HEK293 (cell line): ENCODE measurements around the gene CFAP410.

Experiments used
- GFI1B ChIP-seq: fragments of 450-650 bp; formaldehyde crosslinking; IDR thresholded peaks from 2 replicates; pipeline ENCODE4 v1.5.1; 2016; ENCODE audit warnings: missing biosample characterization, missing genetic modification characterization
- RBAK ChIP-seq: fragments of 450-650 bp; formaldehyde crosslinking; IDR thresholded peaks from 2 replicates; pipeline ENCODE4 v1.5.1; 2016; ENCODE audit warnings: missing biosample characterization, missing genetic modification characterization
- REST ChIP-seq: fragments of 450-650 bp; formaldehyde crosslinking; IDR thresholded peaks from 2 replicates; pipeline ENCODE4 v1.5.1; 2016; ENCODE audit warnings: missing biosample characterization, missing genetic modification characterization
- SETDB1 ChIP-seq: IDR thresholded peaks from one replicate; pipeline ENCODE4 v1.6.1; 2017; ENCODE audit warnings: mild to moderate bottlenecking, low read length, moderate library complexity, mixed read lengths; ENCODE audit not compliant: insufficient read length
- YY1 ChIP-seq: fragments of 450-650 bp; formaldehyde crosslinking; IDR thresholded peaks from 2 replicates; pipeline ENCODE4 v1.5.1; 2018; ENCODE audit warnings: missing biosample characterization, missing genetic modification characterization
- YY2 ChIP-seq: fragments of 450-650 bp; formaldehyde crosslinking; IDR thresholded peaks from 2 replicates; pipeline ENCODE4 v1.5.1; 2016; ENCODE audit warnings: missing biosample characterization, missing genetic modification characterization
- ZNF140 ChIP-seq: fragments of 450-650 bp; formaldehyde crosslinking; IDR thresholded peaks from 2 replicates; pipeline ENCODE4 v1.5.1; 2016; ENCODE audit warnings: missing biosample characterization, missing genetic modification characterization
- ZNF530 ChIP-seq: fragments of 450-650 bp; formaldehyde crosslinking; IDR thresholded peaks from 2 replicates; pipeline ENCODE4 v1.5.1; 2016; ENCODE audit warnings: low read depth, missing biosample characterization, missing genetic modification characterization
- ZNF549 ChIP-seq: fragments of 450-650 bp; IDR thresholded peaks from 2 replicates; pipeline ENCODE4 v1.5.1; 2018; ENCODE audit warnings: missing biosample characterization, missing genetic modification characterization, mild to moderate bottlenecking, inconsistent platforms, moderate library complexity
- ZSCAN16 ChIP-seq: fragments of 450-650 bp; formaldehyde crosslinking; IDR thresholded peaks from 2 replicates; pipeline ENCODE4 v1.5.1; 2016; ENCODE audit warnings: missing biosample characterization, missing genetic modification characterization
- ZSCAN30 ChIP-seq: fragments of 450-650 bp; IDR thresholded peaks from 2 replicates; pipeline ENCODE4 v1.5.1; 2018; ENCODE audit warnings: missing biosample characterization, mild to moderate bottlenecking, missing genetic modification characterization, moderate library complexity
- TF ChIP-seq, protein P1 (sequence below): fragments of 450-650 bp; formaldehyde crosslinking; IDR thresholded peaks from 2 replicates; pipeline ENCODE4 v1.5.1; 2016; ENCODE audit warnings: missing biosample characterization, missing genetic modification characterization
- TF ChIP-seq, protein P2 (sequence below): fragments of 450-650 bp; formaldehyde crosslinking; IDR thresholded peaks from 2 replicates; pipeline ENCODE4 v1.5.1; 2016; ENCODE audit warnings: missing biosample characterization, missing genetic modification characterization

DNA sequence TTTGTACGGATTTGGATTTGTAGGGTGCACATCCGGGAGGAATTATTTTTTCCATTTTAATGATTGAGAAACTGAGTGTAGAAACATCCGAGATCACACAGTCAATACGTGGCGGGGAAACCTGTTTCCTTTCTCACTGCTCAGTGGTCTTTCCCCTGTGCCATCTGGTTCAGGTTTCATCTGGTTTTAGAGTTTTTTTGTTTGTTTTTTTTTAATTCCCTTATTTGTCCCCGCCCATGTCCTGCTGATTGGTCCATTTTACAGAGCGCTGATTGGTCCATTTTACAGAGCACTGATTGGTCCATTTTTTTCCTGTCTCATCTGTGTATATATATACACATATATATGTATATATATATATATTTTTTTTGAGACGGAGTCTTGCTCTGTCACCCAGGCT lies 20.2 kb upstream of the CFAP410 start:
- TF ChIP-seq, protein P1, sequence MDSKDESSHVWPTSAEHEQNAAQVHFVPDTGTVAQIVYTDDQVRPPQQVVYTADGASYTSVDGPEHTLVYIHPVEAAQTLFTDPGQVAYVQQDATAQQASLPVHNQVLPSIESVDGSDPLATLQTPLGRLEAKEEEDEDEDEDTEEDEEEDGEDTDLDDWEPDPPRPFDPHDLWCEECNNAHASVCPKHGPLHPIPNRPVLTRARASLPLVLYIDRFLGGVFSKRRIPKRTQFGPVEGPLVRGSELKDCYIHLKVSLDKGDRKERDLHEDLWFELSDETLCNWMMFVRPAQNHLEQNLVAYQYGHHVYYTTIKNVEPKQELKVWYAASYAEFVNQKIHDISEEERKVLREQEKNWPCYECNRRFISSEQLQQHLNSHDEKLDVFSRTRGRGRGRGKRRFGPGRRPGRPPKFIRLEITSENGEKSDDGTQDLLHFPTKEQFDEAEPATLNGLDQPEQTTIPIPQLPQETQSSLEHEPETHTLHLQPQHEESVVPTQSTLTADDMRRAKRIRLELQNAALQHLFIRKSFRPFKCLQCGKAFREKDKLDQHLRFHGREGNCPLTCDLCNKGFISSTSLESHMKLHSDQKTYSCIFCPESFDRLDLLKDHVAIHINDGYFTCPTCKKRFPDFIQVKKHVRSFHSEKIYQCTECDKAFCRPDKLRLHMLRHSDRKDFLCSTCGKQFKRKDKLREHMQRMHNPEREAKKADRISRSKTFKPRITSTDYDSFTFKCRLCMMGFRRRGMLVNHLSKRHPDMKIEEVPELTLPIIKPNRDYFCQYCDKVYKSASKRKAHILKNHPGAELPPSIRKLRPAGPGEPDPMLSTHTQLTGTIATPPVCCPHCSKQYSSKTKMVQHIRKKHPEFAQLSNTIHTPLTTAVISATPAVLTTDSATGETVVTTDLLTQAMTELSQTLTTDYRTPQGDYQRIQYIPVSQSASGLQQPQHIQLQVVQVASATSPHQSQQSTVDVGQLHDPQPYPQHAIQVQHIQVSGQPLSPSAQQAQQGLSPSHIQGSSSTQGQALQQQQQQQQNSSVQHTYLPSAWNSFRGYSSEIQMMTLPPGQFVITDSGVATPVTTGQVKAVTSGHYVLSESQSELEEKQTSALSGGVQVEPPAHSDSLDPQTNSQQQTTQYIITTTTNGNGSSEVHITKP: no peak
- TF ChIP-seq, protein P2, sequence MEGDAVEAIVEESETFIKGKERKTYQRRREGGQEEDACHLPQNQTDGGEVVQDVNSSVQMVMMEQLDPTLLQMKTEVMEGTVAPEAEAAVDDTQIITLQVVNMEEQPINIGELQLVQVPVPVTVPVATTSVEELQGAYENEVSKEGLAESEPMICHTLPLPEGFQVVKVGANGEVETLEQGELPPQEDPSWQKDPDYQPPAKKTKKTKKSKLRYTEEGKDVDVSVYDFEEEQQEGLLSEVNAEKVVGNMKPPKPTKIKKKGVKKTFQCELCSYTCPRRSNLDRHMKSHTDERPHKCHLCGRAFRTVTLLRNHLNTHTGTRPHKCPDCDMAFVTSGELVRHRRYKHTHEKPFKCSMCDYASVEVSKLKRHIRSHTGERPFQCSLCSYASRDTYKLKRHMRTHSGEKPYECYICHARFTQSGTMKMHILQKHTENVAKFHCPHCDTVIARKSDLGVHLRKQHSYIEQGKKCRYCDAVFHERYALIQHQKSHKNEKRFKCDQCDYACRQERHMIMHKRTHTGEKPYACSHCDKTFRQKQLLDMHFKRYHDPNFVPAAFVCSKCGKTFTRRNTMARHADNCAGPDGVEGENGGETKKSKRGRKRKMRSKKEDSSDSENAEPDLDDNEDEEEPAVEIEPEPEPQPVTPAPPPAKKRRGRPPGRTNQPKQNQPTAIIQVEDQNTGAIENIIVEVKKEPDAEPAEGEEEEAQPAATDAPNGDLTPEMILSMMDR (tag by site-specific recombination): no peak
- TF ChIP-seq REST (tag by site-specific recombination) (no peak), SETDB1 (no peak), ZSCAN30 (no peak), ZNF549 (no peak), ZNF530 (tag by site-specific recombination) (no peak), YY1 (tag by site-specific recombination) (no peak), ZSCAN16 (tag by site-specific recombination) (no peak), GFI1B (tag by site-specific recombination) (no peak), ZNF140 (tag by site-specific recombination) (no peak), RBAK (tag by site-specific recombination) (no peak), YY2 (no peak)
